OCI-LY1 (cell line): ENCODE data around the gene DES.

Experiments
- H2AFZ ChIP-seq: fragments of 200-600 bp; sonication (generic), shearing (Covaris generic); 2 replicates; pipeline ENCODE4 v1.6.0; 2014; ENCODE audit warnings: antibody characterized with exemption, mild to moderate bottlenecking, low read length
- H3F3A ChIP-seq: fragments of 200-600 bp; sonication (generic), shearing (Covaris generic); 2 replicates; pipeline ENCODE4 v1.6.0; 2014; ENCODE audit warnings: mild to moderate bottlenecking, antibody characterized with exemption, low read length, moderate library complexity; ENCODE audit not compliant: insufficient read depth
- H3K27ac ChIP-seq: fragments of 200-600 bp; sonication (generic); 2 replicates; pipeline ENCODE4 v1.5.1; 2014; ENCODE audit warnings: low read length, mixed run types, mild to moderate bottlenecking, low read depth; ENCODE audit not compliant: poor library complexity, severe bottlenecking
- H3K27me3 ChIP-seq: fragments of 200-600 bp; sonication (generic); 2 replicates; pipeline ENCODE4 v1.6.0; 2014; ENCODE audit warnings: antibody characterized with exemption, mild to moderate bottlenecking, low read length, moderate library complexity; ENCODE audit not compliant: insufficient read depth
- H3K36me3 ChIP-seq: fragments of 200-600 bp; sonication (generic); 2 replicates; pipeline ENCODE4 v1.6.1; 2014; ENCODE audit warnings: mild to moderate bottlenecking, antibody characterized with exemption, low read length, moderate library complexity, mixed read lengths; ENCODE audit not compliant: insufficient read depth
- H3K4me1 ChIP-seq: fragments of 200-600 bp; sonication (generic); 2 replicates; pipeline ENCODE4 v1.5.1; 2014; ENCODE audit warnings: mild to moderate bottlenecking, low read length, moderate library complexity; ENCODE audit not compliant: insufficient read depth, severe bottlenecking
- H3K4me2 ChIP-seq: fragments of 200-600 bp; sonication (generic), shearing (Covaris generic); 2 replicates; pipeline ENCODE4 v1.6.1; 2014; ENCODE audit warnings: low read length
- H3K4me3 ChIP-seq: fragments of 200-600 bp; sonication (generic); 2 replicates; pipeline ENCODE4 v1.5.1; 2014; ENCODE audit warnings: low read length, low read depth, mild to moderate bottlenecking, mixed read lengths; ENCODE audit not compliant: poor library complexity, severe bottlenecking
- H3K79me2 ChIP-seq: fragments of 200-600 bp; shearing (Covaris generic); 2 replicates; pipeline ENCODE4 v1.6.1; 2016; ENCODE audit warnings: mixed run types, low read length, mixed read lengths; ENCODE audit not compliant: insufficient read depth
- H3K9ac ChIP-seq: fragments of 200-600 bp; sonication (generic), shearing (Covaris generic); 2 replicates; pipeline ENCODE4 v1.6.1; 2014; ENCODE audit warnings: mild to moderate bottlenecking, low read length, mixed read lengths
- H3K9me2 ChIP-seq: fragments of 200-600 bp; sonication (generic), shearing (Covaris generic); 2 replicates; pipeline ENCODE4 v1.6.1; 2014; ENCODE audit warnings: low read depth, mild to moderate bottlenecking, low read length, mixed read lengths
- H3K9me3 ChIP-seq: fragments of 200-600 bp; shearing (Covaris generic); 2 replicates; pipeline ENCODE4 v1.6.1; 2014; ENCODE audit warnings: low read length, mixed read lengths
- H4K20me1 ChIP-seq: fragments of 200-600 bp; sonication (generic), shearing (Covaris generic); 2 replicates; pipeline ENCODE4 v1.6.0; 2016; ENCODE audit warnings: mild to moderate bottlenecking, low read length; ENCODE audit not compliant: insufficient read depth
- CTCF ChIP-seq: fragments of 200-600 bp; sonication (generic), shearing (Covaris generic); IDR thresholded peaks from 2 replicates; pipeline ENCODE4 v1.5.1; 2017; ENCODE audit warnings: mild to moderate bottlenecking, antibody characterized with exemption, low read length, moderate library complexity, mixed read lengths
- EZH2 ChIP-seq: fragments of 200-600 bp; sonication (generic), shearing (Covaris generic); IDR thresholded peaks from 2 replicates; pipeline ENCODE4 v1.8.0; 2017; ENCODE audit warnings: borderline replicate concordance, mixed run types, mild to moderate bottlenecking, antibody characterized with exemption, low read length, moderate library complexity, mixed read lengths

The DES gene

GRCh38 chr2:219453671-219454590, 35.8 kb downstream of the DES start:
- H3K4me2 ChIP-seq: no peak overlapping the region

DNA sequence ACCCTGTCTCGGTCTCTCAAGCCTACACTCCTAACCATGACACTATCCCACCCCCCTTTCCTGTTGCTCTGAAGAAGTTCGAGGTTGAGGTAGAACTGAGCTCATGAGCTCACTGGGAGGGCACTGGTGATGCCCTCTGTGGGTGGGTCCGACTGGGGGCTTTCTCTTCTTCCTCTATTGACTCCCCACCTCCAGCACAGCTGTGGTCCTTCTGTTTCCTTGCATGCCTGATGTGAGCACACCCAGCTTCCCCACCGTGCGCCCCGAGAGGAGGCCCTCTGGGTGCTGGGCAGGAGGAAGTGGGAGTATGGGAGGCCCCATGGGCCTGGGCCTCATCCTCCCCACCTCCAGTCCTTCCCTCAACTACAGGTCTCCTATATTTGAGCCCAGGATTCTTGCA, 37.4 kb downstream of the DES start:
- Histone ChIP-seq H2AFZ (no peak overlapping the region), H3K36me3 (no peaks in the 10 kb centered on the region), H3K9me2 (no peaks in the 10 kb centered on the region), H3F3A (no peaks in the 10 kb centered on the region), H3K79me2 (no peaks in the 10 kb centered on the region), H3K9me3 (no peaks in the 10 kb centered on the region), H4K20me1 (no peaks in the 10 kb centered on the region), H3K9ac (no peak overlapping the region), H3K4me2 (no peak overlapping the region), H3K27ac (no peak overlapping the region), H3K27me3 (no peaks in the 10 kb centered on the region; the same call in 1 of the 2 replicates), H3K4me1 (no peaks in the 10 kb centered on the region), H3K4me3 (no peak overlapping the region)
- no peak for TF ChIP-seq EZH2
- no peak for TF ChIP-seq CTCF

More at GRCh38 chr2:219453671-219454590, 35.8 kb downstream of the DES start:
- no peaks in the 10 kb centered on the region for H3F3A ChIP-seq
- no peak overlapping the region for H2AFZ ChIP-seq
- no peaks in the 10 kb centered on the region for H4K20me1 ChIP-seq
- H3K4me1 ChIP-seq: no peaks in the 10 kb centered on the region
- no peak overlapping the region for H3K9ac ChIP-seq
- H3K27me3 ChIP-seq: no peaks in the 10 kb centered on the region; the same call in 1 of the 2 replicates
- no peak overlapping the region for H3K27ac ChIP-seq
- H3K79me2 ChIP-seq: no peaks in the 10 kb centered on the region
- H3K9me3 ChIP-seq: no peaks in the 10 kb centered on the region
- no peaks in the 10 kb centered on the region for H3K9me2 ChIP-seq
- H3K4me3 ChIP-seq: no peak overlapping the region
- no peaks in the 10 kb centered on the region for H3K36me3 ChIP-seq
- no peak for TF ChIP-seq EZH2

- TF ChIP-seq EZH2: no peak
- peak; percentile 48; the same call in 1 of the 2 replicates for TF ChIP-seq CTCF
- Histone ChIP-seq H3K4me2 (no peak overlapping the region), H3K27me3 (no peaks in the 10 kb centered on the region; the same call in 1 of the 2 replicates), H3K9me3 (no peaks in the 10 kb centered on the region), H3K4me3 (no peak overlapping the region), H3K79me2 (no peaks in the 10 kb centered on the region), H3K36me3 (no peaks in the 10 kb centered on the region), H2AFZ (no peak overlapping the region), H3K27ac (no peak overlapping the region), H4K20me1 (no peaks in the 10 kb centered on the region), H3K9me2 (no peaks in the 10 kb centered on the region), H3F3A (no peaks in the 10 kb centered on the region), H3K9ac (no peak overlapping the region), H3K4me1 (no peaks in the 10 kb centered on the region)
These were observed 39.7 kb downstream of the DES start for GRCh38 chr2:219457784-219458369.
